Esophagus squamous epithelium (tissue), 4 donors: Measurements from ENCODE around the gene ZDHHC22.

Experiments used
- POLR2A ChIP-seq, 4 donors: fragments of 450-650 bp; IDR thresholded peaks; one replicate each; pipeline ENCODE4 v1.6.1; 2017; ENCODE audit warnings: antibody characterized with exemption in 4 of 4, mild to moderate bottlenecking in 4 of 4, moderate library complexity in 3 of 4
- TF ChIP-seq, protein P1 (sequence below), 6 experiments: fragments of 450-650 bp in 4 of 6; fragments of 200-600 bp in 2 of 6; sonication (generic) in 2 of 6; IDR thresholded peaks; one replicate each; pipeline ENCODE4 v1.5.1; 2016 to 2019; ENCODE audit warnings: antibody characterized with exemption in 6 of 6, mild to moderate bottlenecking in 4 of 6, moderate library complexity in 4 of 6

DNA sequence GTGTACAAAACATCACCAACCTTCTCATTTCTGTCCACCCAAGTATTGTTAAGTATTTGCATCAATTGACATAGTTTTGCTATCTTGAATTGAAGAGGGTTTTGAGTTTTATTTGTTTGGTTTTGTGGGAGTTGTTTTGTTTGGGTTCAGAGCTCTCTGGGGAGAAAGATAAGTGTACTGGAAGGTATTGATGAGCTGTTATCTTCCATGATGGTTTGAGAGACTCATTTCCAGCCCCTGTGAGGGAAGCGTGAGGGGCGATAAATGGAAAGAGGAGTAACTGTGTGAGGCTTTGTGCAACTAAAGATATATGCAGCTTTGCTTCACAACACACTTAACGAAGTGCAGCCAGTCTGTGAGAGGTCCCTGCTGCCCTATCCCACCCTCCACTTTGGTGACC, 59.2 kb downstream of the ZDHHC22 start:
- TF ChIP-seq, protein P1, sequence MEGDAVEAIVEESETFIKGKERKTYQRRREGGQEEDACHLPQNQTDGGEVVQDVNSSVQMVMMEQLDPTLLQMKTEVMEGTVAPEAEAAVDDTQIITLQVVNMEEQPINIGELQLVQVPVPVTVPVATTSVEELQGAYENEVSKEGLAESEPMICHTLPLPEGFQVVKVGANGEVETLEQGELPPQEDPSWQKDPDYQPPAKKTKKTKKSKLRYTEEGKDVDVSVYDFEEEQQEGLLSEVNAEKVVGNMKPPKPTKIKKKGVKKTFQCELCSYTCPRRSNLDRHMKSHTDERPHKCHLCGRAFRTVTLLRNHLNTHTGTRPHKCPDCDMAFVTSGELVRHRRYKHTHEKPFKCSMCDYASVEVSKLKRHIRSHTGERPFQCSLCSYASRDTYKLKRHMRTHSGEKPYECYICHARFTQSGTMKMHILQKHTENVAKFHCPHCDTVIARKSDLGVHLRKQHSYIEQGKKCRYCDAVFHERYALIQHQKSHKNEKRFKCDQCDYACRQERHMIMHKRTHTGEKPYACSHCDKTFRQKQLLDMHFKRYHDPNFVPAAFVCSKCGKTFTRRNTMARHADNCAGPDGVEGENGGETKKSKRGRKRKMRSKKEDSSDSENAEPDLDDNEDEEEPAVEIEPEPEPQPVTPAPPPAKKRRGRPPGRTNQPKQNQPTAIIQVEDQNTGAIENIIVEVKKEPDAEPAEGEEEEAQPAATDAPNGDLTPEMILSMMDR (IDR thresholded peaks at IDR 0.05) = no peak
- no peak for TF ChIP-seq POLR2A (IDR thresholded peaks at IDR 0.05)
